SK-N-SH (cell line): ENCODE data around the gene THEM5. TPM values are rescaled to one million over a fixed set of nuclear protein-coding genes. Genes with fewer than 3 reads are reported as not detected.

ENCODE experiments used
- CTCF ChIA-PET: fragments of 300-600, 350-600 bp; formaldehyde crosslinking; extraction: SDS; loops from one replicate; lab custom pipeline; 2021; lab: Yijun Ruan, JAX
- POLR2A ChIA-PET: fragments of 350-600 bp; sonication (Branson Sonifier 250); formaldehyde crosslinking; extraction: SDS; loops from one replicate; lab custom pipeline; 2020; ENCODE audit warnings: antibody characterized with exemption, inconsistent platforms; lab: Yijun Ruan, JAX
- DNase-seq: peaks from one replicate; pipeline ENCODE4 v3.0.0; 2012
- H2AFZ ChIP-seq: fragments of 200-600 bp; sonication (generic); 2 replicates; pipeline ENCODE4 v1.8.1; 2016; ENCODE audit warnings: antibody characterized with exemption, mild to moderate bottlenecking, low read depth
- H3F3A ChIP-seq: fragments of 200-600 bp; sonication (generic); replicated peaks from 2 replicates; pipeline ENCODE3; 2016; ENCODE audit warnings: antibody characterized with exemption, mild to moderate bottlenecking; ENCODE audit not compliant: insufficient read depth
- H3K27ac ChIP-seq, 2 experiments: fragments of 200-500 bp in 1 of 2; fragments of 200-600 bp in 1 of 2; sonication (Bioruptor generic) in 1 of 2; sonication (generic), shearing (Covaris generic) in 1 of 2; 2 replicates each; pipeline versions ENCODE4 v1.5.1 to v1.6.1; 2014 to 2016; ENCODE audit warnings: low read depth in 2 of 2, inconsistent platforms in 1 of 2, low read length in 1 of 2, mild to moderate bottlenecking in 1 of 2, mixed read lengths in 1 of 2
- H3K27me3 ChIP-seq: fragments of 200-600 bp; sonication (generic), shearing (Covaris generic); 2 replicates; pipeline ENCODE4 v1.6.1; 2016; ENCODE audit warnings: mixed run types; ENCODE audit not compliant: insufficient read depth
- H3K36me3 ChIP-seq, 2 experiments: fragments of 200-500 bp in 1 of 2; fragments of 200-600 bp in 1 of 2; sonication (Bioruptor generic) in 1 of 2; sonication (generic) in 1 of 2; replicated peaks in 1 of 2; 2 replicates each; pipeline versions ENCODE3 to v1.5.1; 2014 to 2016; ENCODE audit warnings: low read length in 1 of 2, mild to moderate bottlenecking in 1 of 2; ENCODE audit not compliant: insufficient read depth in 2 of 2, control insufficient read depth in 1 of 2
- H3K4me1 ChIP-seq, 2 experiments: fragments of 200-500 bp in 1 of 2; fragments of 200-600 bp in 1 of 2; sonication (Bioruptor generic) in 1 of 2; sonication (generic), shearing (Covaris generic) in 1 of 2; 2 replicates each; pipeline versions ENCODE4 v1.5.1 to v1.6.1; 2014 to 2016; ENCODE audit warnings: low read depth in 1 of 2, low read length in 1 of 2, mixed run types in 1 of 2; ENCODE audit not compliant: insufficient read depth in 2 of 2, control insufficient read depth in 1 of 2
- H3K4me2 ChIP-seq: fragments of 200-600 bp; sonication (generic), shearing (Covaris generic); 2 replicates; pipeline ENCODE4 v1.6.1; 2017; ENCODE audit warnings: mixed run types
- H3K4me3 ChIP-seq, 2 experiments: fragments of 200-500 bp in 1 of 2; fragments of 200-600 bp in 1 of 2; sonication (Bioruptor generic) in 1 of 2; sonication (generic), shearing (Covaris generic) in 1 of 2; 2 replicates each; pipeline versions ENCODE4 v1.5.1 to v1.8.1; 2014 to 2016; ENCODE audit warnings: low read depth in 2 of 2, inconsistent platforms in 1 of 2, low read length in 1 of 2, mild to moderate bottlenecking in 1 of 2, mixed read lengths in 1 of 2, moderate library complexity in 1 of 2
- H3K79me2 ChIP-seq: fragments of 200-600 bp; sonication (generic); 2 replicates; pipeline ENCODE4 v1.8.1; 2017; ENCODE audit warnings: mild to moderate bottlenecking; ENCODE audit not compliant: insufficient read depth
- H3K9ac ChIP-seq: fragments of 200-600 bp; sonication (generic); 2 replicates; pipeline ENCODE4 v1.6.1; 2017; ENCODE audit warnings: mixed run types
- H3K9me2 ChIP-seq: fragments of 200-600 bp; sonication (generic); 2 replicates; pipeline ENCODE4 v1.6.1; 2017; ENCODE audit warnings: mixed run types
- H3K9me3 ChIP-seq: fragments of 200-600 bp; sonication (generic); 2 replicates; pipeline ENCODE4 v1.6.1; 2017; ENCODE audit warnings: mixed run types, mild to moderate bottlenecking, moderate library complexity
- H4K20me1 ChIP-seq: fragments of 200-600 bp; sonication (generic); 2 replicates; pipeline ENCODE4 v1.6.1; 2017; ENCODE audit warnings: mild to moderate bottlenecking, mixed run types; ENCODE audit not compliant: insufficient read depth
- FOSL2 ChIP-seq: IDR thresholded peaks from 2 replicates; pipeline ENCODE4 v1.4.0; 2012; ENCODE audit warnings: low read depth, mild to moderate bottlenecking, moderate library complexity, borderline replicate concordance
- FOXJ3 ChIP-seq: sonication (generic); formaldehyde crosslinking; IDR thresholded peaks from 2 replicates; pipeline ENCODE4 v1.5.1; 2020; ENCODE audit warnings: mild to moderate bottlenecking, missing genetic modification reagents
- FOXM1 ChIP-seq: IDR thresholded peaks from 2 replicates; pipeline ENCODE4 v1.4.0; 2012; ENCODE audit warnings: low read depth, mild to moderate bottlenecking
- GABPA ChIP-seq: IDR thresholded peaks from 2 replicates; pipeline ENCODE4 v1.4.0; 2012; ENCODE audit warnings: low read depth, mild to moderate bottlenecking
- GATA2 ChIP-seq: sonication (generic); formaldehyde crosslinking; IDR thresholded peaks from 2 replicates; pipeline ENCODE4 v1.5.0; 2020; ENCODE audit warnings: mild to moderate bottlenecking, missing genetic modification reagents
- JUND ChIP-seq: IDR thresholded peaks from 2 replicates; pipeline ENCODE4 v1.4.0; 2012
- MXI1 ChIP-seq: IDR thresholded peaks from 2 replicates; pipeline ENCODE4 v1.6.1; 2012; ENCODE audit warnings: mild to moderate bottlenecking, low read depth, low read length, improper control_type of control experiment
- POLR2AphosphoS5 ChIP-seq: IDR thresholded peaks from 2 replicates; pipeline ENCODE4 v1.6.1; 2012; ENCODE audit warnings: low read depth, low read length
- RFX5 ChIP-seq: IDR thresholded peaks from 2 replicates; pipeline ENCODE4 v1.6.1; 2012; ENCODE audit warnings: mild to moderate bottlenecking, improper control_type of control experiment, low read length
- TCF12 ChIP-seq: IDR thresholded peaks from 2 replicates; pipeline ENCODE4 v1.4.0; 2012
- TEAD4 ChIP-seq: IDR thresholded peaks from 2 replicates; pipeline ENCODE4 v1.4.0; 2012; ENCODE audit warnings: mild to moderate bottlenecking, borderline replicate concordance; ENCODE audit not compliant: insufficient read depth
- WGBS: methylation state at CpG from one replicate; pipeline ENCODE4 v1.1.6; 2017; ENCODE audit warnings: low lambda C conversion rate; 5-methylcytosine and 5-hydroxymethylcytosine counted together
- polyA plus RNA-seq, 3 experiments: library from polyadenylated mRNA; depleted of rRNA; stranded (reverse); fragments of >200 nt; gene quantifications; 2 replicates each; pipeline ENCODE4 v1.2.3, GENCODE V29; 2012
- TF ChIP-seq, protein P1 (sequence below): IDR thresholded peaks from 2 replicates; pipeline ENCODE4 v1.4.0; 2012; ENCODE audit warnings: low read depth, borderline replicate concordance
- TF ChIP-seq, protein P2 (sequence below): fragments of 150-350 bp; IDR thresholded peaks from 2 replicates; pipeline ENCODE4 v1.6.1; 2016; ENCODE audit warnings: mild to moderate bottlenecking, low read depth, low read length
- TF ChIP-seq, protein P3 (sequence below): IDR thresholded peaks from 2 replicates; pipeline ENCODE4 v1.4.0; 2012; ENCODE audit warnings: low read depth
- TF ChIP-seq, protein P4 (sequence below): IDR thresholded peaks from 2 replicates; pipeline ENCODE4 v1.4.0; 2012; ENCODE audit warnings: low read depth, borderline replicate concordance
- TF ChIP-seq, protein P5 (sequence below): IDR thresholded peaks from 2 replicates; pipeline ENCODE4; 2012
- TF ChIP-seq, protein P6 (sequence below): fragments of 150-350 bp; IDR thresholded peaks from 2 replicates; pipeline ENCODE4 v1.6.1; 2017; ENCODE audit warnings: antibody characterized with exemption, low read length, low read depth, borderline replicate concordance

THEM5 gene
- polyA plus RNA-seq, 1 of the 3 experiments (the other 2 are of a cell fraction), result not detected

DNA sequence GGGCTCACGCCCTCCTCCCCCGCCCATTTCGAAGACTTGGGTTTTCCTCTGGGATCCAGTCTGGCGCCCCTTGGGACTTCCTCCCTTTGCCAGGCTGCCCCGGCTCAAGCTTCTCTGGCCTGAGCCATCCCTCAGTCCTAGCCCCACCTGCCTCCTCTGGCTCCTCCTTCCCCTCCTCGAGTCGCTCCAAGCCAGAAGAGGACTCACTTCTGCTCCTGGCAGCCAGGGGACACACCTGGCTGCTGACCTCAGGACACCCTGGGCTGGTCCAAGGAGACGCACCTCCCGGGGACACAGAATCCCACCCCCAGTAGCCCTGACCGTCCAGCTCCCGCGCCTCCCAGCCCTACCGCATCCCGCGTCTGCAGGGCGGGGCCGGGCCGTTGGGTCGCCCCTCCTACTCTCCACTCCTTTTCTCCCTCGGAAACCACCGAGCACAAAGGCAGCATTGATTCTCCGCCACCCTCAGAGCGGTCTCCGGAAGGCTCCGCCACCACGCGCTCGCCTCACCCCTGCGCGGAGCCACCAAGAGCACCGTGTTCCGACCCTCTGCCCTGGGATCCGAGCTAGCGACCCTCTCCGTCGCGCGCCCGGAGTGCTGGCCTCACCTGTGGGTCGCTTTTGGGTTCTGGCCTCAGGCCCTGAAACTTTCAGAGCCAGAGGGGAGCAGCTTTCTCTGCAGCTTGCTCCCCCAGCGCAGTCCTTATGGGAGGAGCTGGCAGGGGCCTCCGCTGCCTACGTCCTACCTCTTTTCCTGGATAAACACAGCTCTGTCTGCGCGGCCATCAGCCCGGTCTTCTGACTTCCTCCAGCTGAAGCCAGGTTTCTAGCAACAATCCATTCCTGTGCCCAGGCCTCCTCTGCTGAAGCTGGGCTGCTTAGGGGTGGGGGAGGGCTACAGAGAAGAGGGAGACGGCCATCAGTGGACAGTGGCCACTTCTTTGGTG, 13.8 kb downstream of the THEM5 start, which contains the start of gene C2CD4D:
C2CD4D (minus strand) TSS at position 364 of the 947 bp plus-strand sequence. CDS start 831 bp downstream, outside the sequence.
- Histone ChIP-seq H3F3A (no peaks in the 10 kb centered on the region), H4K20me1 (no peaks in the 10 kb centered on the region), H2AFZ (no peak within 1 kb of the TSS), H3K9me2 (no peaks in the 10 kb centered on the region), H3K27me3 (no peaks in the 10 kb centered on the region), H3K9ac (no peak within 1 kb of the TSS), H3K36me3 (no peaks in the 10 kb centered on the region), H3K4me2 (no peak within 1 kb of the TSS), H3K27ac (no peak within 1 kb of the TSS; a peak in 1 of 4 replicates), H3K79me2 (no peaks in the 10 kb centered on the region), H3K4me3 (no peak within 1 kb of the TSS), H3K4me1 (peaks cover 0 to 8% of the 10 kb centered on the region in 2 experiments; a peak in 1 of 4 replicates), H3K9me3 (no peaks in the 10 kb centered on the region)
- CTCF ChIA-PET, result interaction anchor here (0.9 to 2.5 kb wide), 4 partner anchors 10 to 246 kb away, joined by 3 to 7 read pairs (median 5); partner anchors contain the start of gene CELF3
- POLR2A ChIA-PET, result no interaction called here
- WGBS, result 88% methylated on average over 45 of the region's 47 CpGs
- TF ChIP-seq GABPA (no peak), FOXJ3 (CRISPR knock-in tag) (no peak)
- TF ChIP-seq, protein P1, sequence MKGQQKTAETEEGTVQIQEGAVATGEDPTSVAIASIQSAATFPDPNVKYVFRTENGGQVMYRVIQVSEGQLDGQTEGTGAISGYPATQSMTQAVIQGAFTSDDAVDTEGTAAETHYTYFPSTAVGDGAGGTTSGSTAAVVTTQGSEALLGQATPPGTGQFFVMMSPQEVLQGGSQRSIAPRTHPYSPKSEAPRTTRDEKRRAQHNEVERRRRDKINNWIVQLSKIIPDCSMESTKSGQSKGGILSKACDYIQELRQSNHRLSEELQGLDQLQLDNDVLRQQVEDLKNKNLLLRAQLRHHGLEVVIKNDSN, result no peak
- no peak for DNase-seq

DNA sequence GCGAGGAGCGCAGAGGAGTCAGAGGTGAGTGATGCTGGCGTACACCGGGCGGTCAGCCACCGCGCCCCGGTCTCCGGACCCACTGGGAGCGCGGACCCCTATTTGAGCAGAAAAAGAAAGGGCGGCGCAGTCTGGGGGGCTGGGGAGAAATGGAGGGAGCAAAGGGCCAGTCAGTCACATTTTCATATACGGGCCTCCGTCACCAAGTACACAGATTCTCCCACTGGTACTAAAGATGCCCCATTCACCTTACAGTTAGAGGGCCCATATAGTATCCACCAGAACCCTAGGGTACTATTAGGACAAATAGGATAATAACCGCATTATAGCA, 14.5 kb downstream of the THEM5 start:
- Histone ChIP-seq H3K36me3 (no peaks in the 10 kb centered on the region), H2AFZ (no peak overlapping the region), H4K20me1 (no peaks in the 10 kb centered on the region), H3K4me3 (no peak overlapping the region), H3K27ac (no peak overlapping the region), H3F3A (no peaks in the 10 kb centered on the region), H3K27me3 (no peaks in the 10 kb centered on the region), H3K9ac (no peak overlapping the region), H3K9me2 (no peaks in the 10 kb centered on the region), H3K4me1 (peaks cover 0 to 8% of the 10 kb centered on the region in 2 experiments; a peak in 1 of 4 replicates), H3K79me2 (no peaks in the 10 kb centered on the region), H3K9me3 (no peaks in the 10 kb centered on the region), H3K4me2 (no peak overlapping the region)
- CTCF ChIA-PET, result interaction anchor here (0.9 to 2.5 kb wide), 2 partner anchors 120 to 245 kb away, joined by 3 to 7 read pairs; no protein-coding TSS in a partner anchor
- TF ChIP-seq, protein P2, sequence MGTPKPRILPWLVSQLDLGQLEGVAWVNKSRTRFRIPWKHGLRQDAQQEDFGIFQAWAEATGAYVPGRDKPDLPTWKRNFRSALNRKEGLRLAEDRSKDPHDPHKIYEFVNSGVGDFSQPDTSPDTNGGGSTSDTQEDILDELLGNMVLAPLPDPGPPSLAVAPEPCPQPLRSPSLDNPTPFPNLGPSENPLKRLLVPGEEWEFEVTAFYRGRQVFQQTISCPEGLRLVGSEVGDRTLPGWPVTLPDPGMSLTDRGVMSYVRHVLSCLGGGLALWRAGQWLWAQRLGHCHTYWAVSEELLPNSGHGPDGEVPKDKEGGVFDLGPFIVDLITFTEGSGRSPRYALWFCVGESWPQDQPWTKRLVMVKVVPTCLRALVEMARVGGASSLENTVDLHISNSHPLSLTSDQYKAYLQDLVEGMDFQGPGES, result no peak
- TF ChIP-seq, protein P3, sequence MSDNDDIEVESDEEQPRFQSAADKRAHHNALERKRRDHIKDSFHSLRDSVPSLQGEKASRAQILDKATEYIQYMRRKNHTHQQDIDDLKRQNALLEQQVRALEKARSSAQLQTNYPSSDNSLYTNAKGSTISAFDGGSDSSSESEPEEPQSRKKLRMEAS, result no peak
- TF ChIP-seq TEAD4, result no peak
- TF ChIP-seq POLR2AphosphoS5, result no peak
- no peak for TF ChIP-seq MXI1
- no peak for TF ChIP-seq RFX5
- TF ChIP-seq FOXM1, result no peak
- no peak for TF ChIP-seq JUND
- TF ChIP-seq FOSL2, result no peak
- TF ChIP-seq TCF12, result no peak
- TF ChIP-seq, protein P4, sequence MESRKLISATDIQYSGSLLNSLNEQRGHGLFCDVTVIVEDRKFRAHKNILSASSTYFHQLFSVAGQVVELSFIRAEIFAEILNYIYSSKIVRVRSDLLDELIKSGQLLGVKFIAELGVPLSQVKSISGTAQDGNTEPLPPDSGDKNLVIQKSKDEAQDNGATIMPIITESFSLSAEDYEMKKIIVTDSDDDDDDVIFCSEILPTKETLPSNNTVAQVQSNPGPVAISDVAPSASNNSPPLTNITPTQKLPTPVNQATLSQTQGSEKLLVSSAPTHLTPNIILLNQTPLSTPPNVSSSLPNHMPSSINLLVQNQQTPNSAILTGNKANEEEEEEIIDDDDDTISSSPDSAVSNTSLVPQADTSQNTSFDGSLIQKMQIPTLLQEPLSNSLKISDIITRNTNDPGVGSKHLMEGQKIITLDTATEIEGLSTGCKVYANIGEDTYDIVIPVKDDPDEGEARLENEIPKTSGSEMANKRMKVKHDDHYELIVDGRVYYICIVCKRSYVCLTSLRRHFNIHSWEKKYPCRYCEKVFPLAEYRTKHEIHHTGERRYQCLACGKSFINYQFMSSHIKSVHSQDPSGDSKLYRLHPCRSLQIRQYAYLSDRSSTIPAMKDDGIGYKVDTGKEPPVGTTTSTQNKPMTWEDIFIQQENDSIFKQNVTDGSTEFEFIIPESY, result no peak
- TF ChIP-seq GATA2, result no peak
- TF ChIP-seq, protein P5, sequence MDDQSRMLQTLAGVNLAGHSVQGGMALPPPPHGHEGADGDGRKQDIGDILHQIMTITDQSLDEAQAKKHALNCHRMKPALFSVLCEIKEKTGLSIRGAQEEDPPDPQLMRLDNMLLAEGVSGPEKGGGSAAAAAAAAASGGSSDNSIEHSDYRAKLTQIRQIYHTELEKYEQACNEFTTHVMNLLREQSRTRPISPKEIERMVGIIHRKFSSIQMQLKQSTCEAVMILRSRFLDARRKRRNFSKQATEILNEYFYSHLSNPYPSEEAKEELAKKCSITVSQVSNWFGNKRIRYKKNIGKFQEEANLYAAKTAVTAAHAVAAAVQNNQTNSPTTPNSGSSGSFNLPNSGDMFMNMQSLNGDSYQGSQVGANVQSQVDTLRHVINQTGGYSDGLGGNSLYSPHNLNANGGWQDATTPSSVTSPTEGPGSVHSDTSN, result no peak
- TF ChIP-seq, protein P6, sequence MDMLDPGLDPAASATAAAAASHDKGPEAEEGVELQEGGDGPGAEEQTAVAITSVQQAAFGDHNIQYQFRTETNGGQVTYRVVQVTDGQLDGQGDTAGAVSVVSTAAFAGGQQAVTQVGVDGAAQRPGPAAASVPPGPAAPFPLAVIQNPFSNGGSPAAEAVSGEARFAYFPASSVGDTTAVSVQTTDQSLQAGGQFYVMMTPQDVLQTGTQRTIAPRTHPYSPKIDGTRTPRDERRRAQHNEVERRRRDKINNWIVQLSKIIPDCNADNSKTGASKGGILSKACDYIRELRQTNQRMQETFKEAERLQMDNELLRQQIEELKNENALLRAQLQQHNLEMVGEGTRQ, result no peak
- POLR2A ChIA-PET, result no interaction called here
- WGBS, result 92% methylated on average over 15 of the region's 16 CpGs
- no peak for DNase-seq
